Spleen (tissue), 13 donors: ENCODE data around the gene PAQR7. TPM values are rescaled to one million over a fixed set of nuclear protein-coding genes. Genes with fewer than 3 reads are reported as not detected.
A peak's percentile ranks its signal among the peaks of the same experiment; 100 is the strongest.

Experiments
- DNase-seq: peaks from one replicate; pipeline ENCODE4 v3.0.0-alpha.2; 2020
- H3K27ac ChIP-seq, 8 donors: fragments of 200-600 bp; sonication (generic) in 7 of 8; 1 replicate in 4 of 8; 2 replicates in 4 of 8; pipeline versions ENCODE4 v1.5.0 to v1.8.0; 2016 to 2021; ENCODE audit warnings: inconsistent platforms in 4 of 8, mild to moderate bottlenecking in 4 of 8, moderate library complexity in 1 of 8
- H3K27me3 ChIP-seq, 7 donors: fragments of 200-600 bp; sonication (generic) in 6 of 7; replicated peaks in 1 of 7; 1 replicate in 4 of 7; 2 replicates in 3 of 7; pipeline versions ENCODE4 v1.5.0 to v1.8.0; 2016 to 2021; ENCODE audit warnings: inconsistent platforms in 3 of 7, mild to moderate bottlenecking in 1 of 7
- H3K36me3 ChIP-seq, 6 donors: fragments of 200-600 bp; sonication (generic) in 5 of 6; 1 replicate in 4 of 6; 2 replicates in 2 of 6; pipeline versions ENCODE4 v1.5.0 to v1.8.0; 2016 to 2021; ENCODE audit warnings: inconsistent platforms in 2 of 6
- H3K4me1 ChIP-seq, 6 donors: fragments of 200-600 bp; sonication (generic) in 5 of 6; 1 replicate in 3 of 6; 2 replicates in 3 of 6; pipeline versions ENCODE4 v1.5.0 to v1.8.0; 2016 to 2021; ENCODE audit warnings: inconsistent platforms in 3 of 6
- H3K4me3 ChIP-seq, 8 donors: fragments of 200-600 bp; sonication (generic) in 7 of 8; 1 replicate in 4 of 8; 2 replicates in 4 of 8; pipeline versions ENCODE4 v1.5.0 to v1.8.0; 2016 to 2021; ENCODE audit warnings: inconsistent platforms in 4 of 8, mild to moderate bottlenecking in 4 of 8, moderate library complexity in 2 of 8
- H3K9me3 ChIP-seq, 8 donors: fragments of 200-600 bp; sonication (generic) in 7 of 8; 1 replicate in 4 of 8; 2 replicates in 4 of 8; pipeline versions ENCODE4 v1.5.0 to v1.8.0; 2016 to 2021; ENCODE audit warnings: inconsistent platforms in 4 of 8
- POLR2A ChIP-seq, 3 donors: fragments of 450-650 bp; IDR thresholded peaks; one replicate each; pipeline ENCODE4 v1.5.1; 2017; ENCODE audit warnings: antibody characterized with exemption in 3 of 3, mild to moderate bottlenecking in 1 of 3
- POLR2AphosphoS5 ChIP-seq, 3 donors: sonication (generic); formaldehyde crosslinking; IDR thresholded peaks; one replicate each; pipeline ENCODE4 v1.5.1; 2017; ENCODE audit warnings: antibody characterized with exemption in 3 of 3
- WGBS, 5 donors: extraction: QIAGEN DNeasy Blood & Tissue Kit in 3 of 5; methylation state at CpG; one replicate each; pipeline versions ENCODE4 v1.1.5 to v1.1.7; 2013 to 2018; 5-methylcytosine and 5-hydroxymethylcytosine counted together
- intact Hi-C: fragments of 100-400 bp; cut with DNase I; formaldehyde crosslinking; loops from one replicate; pipeline ENCODE4 v1.15.0; 2023; ENCODE audit warnings: low total_unique reads
- long read RNA-seq, 2 donors: transcript quantifications; one replicate each; lab custom pipeline, GENCODE V29; 2026
- polyA plus RNA-seq, 3 donors: library from polyadenylated mRNA; stranded (reverse); fragments of 200-250 nt; gene quantifications; one replicate each; pipeline ENCODE4 v1.2.1, GENCODE V29; 2013
- total RNA-seq, 7 donors: library from RNA; depleted of rRNA in 3 of 7; stranded (reverse); fragments of >200 nt in 3 of 7; fragmentation: NEBNext Ultra II Directional in 4 of 7; extraction: Animal tissue kit (Norgen Biotek cat#: 25700) in 4 of 7; gene quantifications; one replicate each; pipeline versions ENCODE4 v1.1.0 to v1.2.1, GENCODE V29; 2016 to 2021
- TF ChIP-seq, protein P1 (sequence below), 11 experiments: fragments of 200-600 bp in 7 of 11; fragments of 450-650 bp in 4 of 11; sonication (generic) in 4 of 11; IDR thresholded peaks in 8 of 11; conservative IDR thresholded peaks in 3 of 11; 1 replicate in 7 of 11; 2 replicates in 4 of 11; pipeline versions ENCODE4 v1.4.0 to v1.8.0; 2016 to 2021; ENCODE audit warnings: antibody characterized with exemption in 11 of 11, inconsistent platforms in 4 of 11, mild to moderate bottlenecking in 1 of 11
- donor health status: healthy with polysubstance abuse.
- donor health status: DM: no; HTN: no; CAD: no; lungs with moderate emphysema.
- donor health status: DM: no; HTN: no; CAD: no.
- donor health status: Bipolar disorder and iron deficiency.
- donor health status: healthy.
- donor health status: DM: no; HTN: no; CAD: no.
- donor health status: DM: yes; HTN: yes; CAD: no.

PAQR7 gene, protein sequence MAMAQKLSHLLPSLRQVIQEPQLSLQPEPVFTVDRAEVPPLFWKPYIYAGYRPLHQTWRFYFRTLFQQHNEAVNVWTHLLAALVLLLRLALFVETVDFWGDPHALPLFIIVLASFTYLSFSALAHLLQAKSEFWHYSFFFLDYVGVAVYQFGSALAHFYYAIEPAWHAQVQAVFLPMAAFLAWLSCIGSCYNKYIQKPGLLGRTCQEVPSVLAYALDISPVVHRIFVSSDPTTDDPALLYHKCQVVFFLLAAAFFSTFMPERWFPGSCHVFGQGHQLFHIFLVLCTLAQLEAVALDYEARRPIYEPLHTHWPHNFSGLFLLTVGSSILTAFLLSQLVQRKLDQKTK
- total RNA-seq (10 to 100 TPM in 4 of 7 donors, 1 to 10 TPM in 3; 9.2 to 14.2 (median 11.9) TPM), polyA plus RNA-seq (1 to 10 TPM; 3.0 to 4.8 (median 4.0) TPM)
- long read RNA-seq, donor 1 = 0 reads
- long read RNA-seq, donor 2, partial matches to known transcripts = 0 of 1 reads
- long read RNA-seq, donor 2, other reads (novel, unspliced or antisense) = 0 of 1 reads

DNA sequence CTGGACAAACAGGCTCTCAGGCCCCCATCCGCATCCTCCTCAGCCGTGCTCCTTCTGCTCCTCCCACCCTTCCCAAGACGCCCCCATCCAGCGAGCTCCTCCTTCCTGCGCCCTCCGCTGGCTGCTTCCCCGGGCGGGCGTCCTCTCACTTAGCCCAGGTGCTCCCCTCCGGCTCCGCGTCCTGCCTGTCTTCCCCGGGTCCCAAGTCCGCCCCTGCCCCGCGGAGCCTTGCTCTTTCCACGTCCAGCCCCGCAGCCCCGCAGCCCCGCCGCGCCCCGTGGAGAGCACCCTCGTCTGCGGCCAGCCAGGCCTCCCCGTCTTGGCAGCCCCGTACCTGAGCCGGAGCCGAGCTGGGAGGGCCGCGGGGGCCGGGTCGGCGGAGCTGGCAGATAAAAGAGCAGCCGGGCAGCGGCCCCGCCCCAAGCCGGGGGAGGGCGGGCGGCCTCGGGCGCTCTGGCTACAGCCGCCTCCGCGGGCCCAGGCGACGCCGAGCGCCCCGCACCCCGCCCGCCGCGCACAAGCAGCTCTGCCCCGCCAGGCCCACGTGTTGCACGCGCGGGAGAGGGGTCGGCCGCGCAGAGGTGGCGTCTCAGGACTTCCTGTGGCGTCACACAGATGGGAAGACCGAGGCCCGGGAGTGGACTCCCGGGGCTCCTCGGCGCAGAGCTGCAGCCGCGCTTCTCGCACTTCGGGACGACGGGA lies at the start of gene PAQR7:
PAQR7 (minus strand) TSS at position 555 of the 702 bp plus-strand sequence. CDS start 11,869 bp downstream, outside the sequence.
- WGBS, 5 donors = 0 to 2% (median 1%) methylated on average over 52 to 75 of the region's 75 CpGs
- peak within 1 kb of the TSS; percentile 44 to 85 (median 59) for H3K4me3 ChIP-seq
- peaks cover 32 to 79% (median 64%) of the 10 kb centered on the region in 6 donors for H3K4me1 ChIP-seq
- peak; percentile 60 to 82 (median 82) for TF ChIP-seq POLR2AphosphoS5 (IDR thresholded peaks at IDR 0.05)
- peak in 1 of 3 donors; percentile 11 for TF ChIP-seq POLR2A (IDR thresholded peaks at IDR 0.05)
- TF ChIP-seq, protein P1, sequence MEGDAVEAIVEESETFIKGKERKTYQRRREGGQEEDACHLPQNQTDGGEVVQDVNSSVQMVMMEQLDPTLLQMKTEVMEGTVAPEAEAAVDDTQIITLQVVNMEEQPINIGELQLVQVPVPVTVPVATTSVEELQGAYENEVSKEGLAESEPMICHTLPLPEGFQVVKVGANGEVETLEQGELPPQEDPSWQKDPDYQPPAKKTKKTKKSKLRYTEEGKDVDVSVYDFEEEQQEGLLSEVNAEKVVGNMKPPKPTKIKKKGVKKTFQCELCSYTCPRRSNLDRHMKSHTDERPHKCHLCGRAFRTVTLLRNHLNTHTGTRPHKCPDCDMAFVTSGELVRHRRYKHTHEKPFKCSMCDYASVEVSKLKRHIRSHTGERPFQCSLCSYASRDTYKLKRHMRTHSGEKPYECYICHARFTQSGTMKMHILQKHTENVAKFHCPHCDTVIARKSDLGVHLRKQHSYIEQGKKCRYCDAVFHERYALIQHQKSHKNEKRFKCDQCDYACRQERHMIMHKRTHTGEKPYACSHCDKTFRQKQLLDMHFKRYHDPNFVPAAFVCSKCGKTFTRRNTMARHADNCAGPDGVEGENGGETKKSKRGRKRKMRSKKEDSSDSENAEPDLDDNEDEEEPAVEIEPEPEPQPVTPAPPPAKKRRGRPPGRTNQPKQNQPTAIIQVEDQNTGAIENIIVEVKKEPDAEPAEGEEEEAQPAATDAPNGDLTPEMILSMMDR (IDR thresholded peaks at IDR 0.05 in 8 of 11, conservative IDR thresholded peaks at IDR 0.05 in 3 of 11) = peak in 1 of 11 experiments; percentile 17
- H3K36me3 ChIP-seq = peaks cover 0 to under 1% (median 0%) of the 10 kb centered on the region in 6 donors
- intact Hi-C loops = loop anchor here (10.0 kb wide), 1 partner anchor 51 kb away; no protein-coding TSS in a partner anchor
- H3K9me3 ChIP-seq = no peaks in the 10 kb centered on the region
- H3K27me3 ChIP-seq = no peaks in the 10 kb centered on the region
- peak; percentile 93 for DNase-seq
- H3K27ac ChIP-seq = peak within 1 kb of the TSS; percentile 63 to 87 (median 84)

DNA sequence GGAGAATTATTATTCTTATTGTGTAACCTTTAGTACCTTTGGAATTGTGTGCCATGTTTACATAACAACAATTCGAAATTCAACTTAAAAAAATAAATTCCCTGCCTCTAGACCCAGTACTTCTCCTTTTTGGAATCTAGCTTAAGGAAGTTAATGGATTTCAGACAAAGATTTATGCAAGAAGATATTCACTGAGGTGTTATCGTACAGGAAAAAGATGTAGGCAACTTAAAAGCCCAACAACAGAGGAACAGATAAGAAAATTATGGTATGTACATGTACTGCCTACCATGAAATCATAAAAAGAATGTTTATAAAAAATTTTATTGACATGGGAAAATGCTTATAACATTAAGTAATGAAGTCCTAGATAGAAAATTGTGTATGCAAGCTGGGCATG lies 48.9 kb upstream of the PAQR7 start:
- no peaks in the 10 kb centered on the region for H3K9me3 ChIP-seq
- H3K27ac ChIP-seq = no peak overlapping the region
- H3K27me3 ChIP-seq = peaks cover 0 to 19% (median 10%) of the 10 kb centered on the region in 7 donors
- TF ChIP-seq POLR2AphosphoS5 (IDR thresholded peaks at IDR 0.05) = no peak
- TF ChIP-seq POLR2A (IDR thresholded peaks at IDR 0.05) = no peak
- TF ChIP-seq, protein P1 (IDR thresholded peaks at IDR 0.05 in 8 of 11, conservative IDR thresholded peaks at IDR 0.05 in 3 of 11) = no peak
- 37 to 61% (median 50%) methylated on average over 2 of the region's 2 CpGs for WGBS, 5 donors
- DNase-seq = no peak
- intact Hi-C loops = no loop called here
- H3K36me3 ChIP-seq = no peaks in the 10 kb centered on the region
- H3K4me1 ChIP-seq = peaks cover 0 to 30% (median 22%) of the 10 kb centered on the region in 6 donors
- H3K4me3 ChIP-seq = no peak overlapping the region

DNA sequence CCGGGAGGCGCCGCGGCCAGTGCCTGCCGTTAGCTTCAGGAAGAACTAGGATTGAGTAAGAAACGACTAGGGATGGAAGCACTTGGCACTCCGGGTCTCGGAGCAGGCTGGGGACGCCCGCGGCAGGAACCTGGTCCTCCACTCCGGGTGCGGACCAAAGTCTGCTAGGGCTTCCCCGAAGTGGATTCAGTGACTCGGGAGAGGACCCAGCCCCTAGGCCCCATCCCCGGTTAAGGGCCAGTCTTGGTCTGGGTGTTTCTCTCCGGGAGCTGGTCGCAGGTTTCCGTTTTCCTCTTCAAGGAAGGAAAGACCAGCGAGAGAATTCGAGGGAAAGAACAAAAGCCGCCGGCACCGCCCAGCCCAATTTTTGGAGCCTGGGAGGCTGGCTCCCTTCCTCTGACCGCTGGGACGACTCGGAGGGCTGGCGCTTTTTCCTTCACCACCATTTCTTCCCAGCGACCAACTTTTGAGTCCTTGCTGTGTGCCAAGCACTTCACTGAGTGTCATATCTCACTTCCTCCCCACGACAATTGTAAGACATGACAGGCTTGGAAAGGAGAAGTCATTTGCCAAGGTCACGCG lies 47.6 kb upstream of the PAQR7 start:
- TF ChIP-seq, protein P1 (IDR thresholded peaks at IDR 0.05 in 8 of 11, conservative IDR thresholded peaks at IDR 0.05 in 3 of 11) = no peak
- TF ChIP-seq POLR2AphosphoS5 (IDR thresholded peaks at IDR 0.05) (peak in 2 of 3 donors; percentile 44 to 84), POLR2A (IDR thresholded peaks at IDR 0.05) (no peak)
- peaks cover 0 to 19% (median 10%) of the 10 kb centered on the region in 7 donors for H3K27me3 ChIP-seq
- peaks cover 0 to 34% (median 27%) of the 10 kb centered on the region in 6 donors for H3K4me1 ChIP-seq
- 1 to 3% (median 2%) methylated on average over 19 to 32 of the region's 32 CpGs for WGBS, 5 donors
- peak overlapping the region; percentile 67 to 87 (median 84) for H3K27ac ChIP-seq
- no peaks in the 10 kb centered on the region for H3K9me3 ChIP-seq
- peak; percentile 82 for DNase-seq
- peak overlapping the region; percentile 45 to 73 (median 54) for H3K4me3 ChIP-seq
- intact Hi-C loops = no loop called here
- H3K36me3 ChIP-seq = no peaks in the 10 kb centered on the region
